ENCODE data around the gene GUCA2B.

DNA sequence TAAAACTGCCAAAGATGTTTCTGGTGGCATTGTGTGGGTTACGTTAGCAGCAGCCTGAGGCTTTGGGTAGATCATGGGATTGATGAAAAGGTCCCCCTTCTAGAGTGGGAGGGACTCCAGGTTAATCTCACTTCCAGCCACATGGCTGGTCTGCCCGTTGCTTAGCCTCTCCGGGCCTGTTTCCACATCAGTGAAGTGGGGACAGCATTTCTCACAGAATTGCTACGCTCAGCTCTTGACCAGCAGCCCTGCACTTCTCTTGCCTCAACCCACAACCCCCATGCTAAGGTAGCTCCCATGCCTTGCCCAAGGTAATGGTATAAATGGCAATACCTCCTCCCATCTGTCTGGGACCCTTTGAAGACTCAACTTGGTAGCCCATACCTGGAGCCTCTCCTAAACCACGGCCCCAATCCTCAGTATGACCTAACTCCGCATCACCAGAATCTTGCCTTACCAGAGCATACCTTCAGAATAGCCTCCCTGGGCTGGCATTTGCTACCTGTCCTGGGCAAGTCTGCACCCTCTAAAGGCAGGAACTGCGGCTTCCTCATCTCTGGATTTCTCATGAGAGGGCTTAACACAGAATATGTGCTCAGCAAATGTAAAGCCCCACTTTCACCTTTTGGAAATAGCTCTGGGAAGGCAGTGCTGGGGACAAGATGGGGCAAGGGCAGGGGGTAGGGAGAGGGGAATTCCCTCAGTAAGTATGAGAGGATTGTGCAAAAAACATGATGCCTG is 22.3 kb downstream of the GUCA2B start:
- TF ChIP-seq SUZ12 (IDR thresholded peaks at IDR 0.05; ENCODE audit: extremely low read depth, insufficient read depth, insufficient read length) (no peak), ZNF274 (IDR thresholded peaks at IDR 0.05; ENCODE audit: low read depth, low read length) (no peak)

Data from NT2/D1 (cell line).